ENCODE data around the gene ST6GALNAC1. TPM values are rescaled to one million over a fixed set of nuclear protein-coding genes. Genes with fewer than 3 reads are reported as not detected.

The ST6GALNAC1 gene
- total RNA-seq, 1 experiment from 2014 or later, result not detected

GRCh38 chr17:76581515-76581914 is 62.0 kb downstream of the ST6GALNAC1 start:
- Histone ChIP-seq H3K27ac (ENCODE audit: low read depth, low read length, poor library complexity, severe bottlenecking) (no peak overlapping the region), H3K4me3 (ENCODE audit: low read depth, low read length, poor library complexity, severe bottlenecking) (no peak overlapping the region)

DNA sequence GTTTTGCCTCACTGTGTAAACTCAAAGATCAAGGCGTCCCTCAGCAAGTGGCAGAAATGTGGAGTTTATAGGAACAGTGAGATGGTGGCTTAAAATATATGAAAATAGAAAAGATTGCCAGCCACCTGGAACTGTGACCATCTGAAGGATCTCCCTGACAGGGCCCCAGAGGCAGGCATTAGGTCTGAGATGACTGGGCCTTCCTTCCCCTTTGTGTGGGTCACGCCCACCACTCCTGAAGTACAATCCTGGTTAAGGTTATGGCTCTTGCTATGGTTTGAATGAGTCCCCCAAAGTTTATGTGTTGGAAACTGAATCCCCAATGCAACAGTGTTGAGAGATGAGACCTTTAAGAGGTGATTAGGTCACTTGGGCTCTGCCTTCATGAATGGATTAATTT is 64.3 kb downstream of the ST6GALNAC1 start:
- CTCF ChIA-PET, result no interaction called here
- TF ChIP-seq EZH2 (IDR thresholded peaks at IDR 0.05; ENCODE audit: borderline replicate concordance, low read depth, low read length, poor library complexity, severe bottlenecking) (no peak), CTCF (conservative IDR thresholded peaks at IDR 0.05; ENCODE audit: low read depth, low read length) (no peak)
- no peak for DNase-seq (ENCODE audit: low spot score)
- no TSS peak for BruUV-seq (replicated peaks)
- Histone ChIP-seq H3K27ac (ENCODE audit: low read depth, low read length, poor library complexity, severe bottlenecking) (no peak overlapping the region), H3K27me3 (replicated peaks; ENCODE audit: insufficient read depth, low read depth, low read length, poor library complexity) (peaks cover 2% of the 10 kb centered on the region), H3K4me1 (ENCODE audit: insufficient read depth, low read length, poor library complexity, severe bottlenecking) (no peaks in the 10 kb centered on the region), H3K4me3 (ENCODE audit: low read depth, low read length, poor library complexity, severe bottlenecking) (no peak overlapping the region), H3K36me3 (ENCODE audit: insufficient read depth, low read length, poor library complexity, severe bottlenecking) (no peaks in the 10 kb centered on the region), H3K9me3 (ENCODE audit: low read depth, low read length, poor library complexity, severe bottlenecking) (no peaks in the 10 kb centered on the region)
- intact Hi-C loops (cut with micrococcal nuclease; ENCODE audit: unreplicated experiment), result no loop called here
- POLR2A ChIA-PET (ENCODE audit: low non-redundant PET), result no interaction called here

More at GRCh38 chr17:76581515-76581914, 62.0 kb downstream of the ST6GALNAC1 start:
- POLR2A ChIA-PET (ENCODE audit: low non-redundant PET), result no interaction called here
- peaks cover 8% of the 10 kb centered on the region for H3K4me1 ChIP-seq (ENCODE audit: insufficient read depth, low read length, poor library complexity, severe bottlenecking)
- no peaks in the 10 kb centered on the region for H3K36me3 ChIP-seq (ENCODE audit: insufficient read depth, low read length, poor library complexity, severe bottlenecking)
- TF ChIP-seq EZH2 (IDR thresholded peaks at IDR 0.05; ENCODE audit: borderline replicate concordance, low read depth, low read length, poor library complexity, severe bottlenecking) (no peak), CTCF (conservative IDR thresholded peaks at IDR 0.05; ENCODE audit: low read depth, low read length) (no peak)
- H3K27me3 ChIP-seq (replicated peaks; ENCODE audit: insufficient read depth, low read depth, low read length, poor library complexity), result peaks cover 23% of the 10 kb centered on the region
- no peaks in the 10 kb centered on the region for H3K9me3 ChIP-seq (ENCODE audit: low read depth, low read length, poor library complexity, severe bottlenecking)
- no TSS peak for BruUV-seq (replicated peaks)
- intact Hi-C loops (cut with micrococcal nuclease; ENCODE audit: unreplicated experiment), result no loop called here
- CTCF ChIA-PET, result interaction anchor here (0.6 kb wide), 1 partner anchor 1949 kb away, joined by 3 read pairs; no protein-coding TSS in a partner anchor
- no peak for DNase-seq (ENCODE audit: low spot score)

DNA sequence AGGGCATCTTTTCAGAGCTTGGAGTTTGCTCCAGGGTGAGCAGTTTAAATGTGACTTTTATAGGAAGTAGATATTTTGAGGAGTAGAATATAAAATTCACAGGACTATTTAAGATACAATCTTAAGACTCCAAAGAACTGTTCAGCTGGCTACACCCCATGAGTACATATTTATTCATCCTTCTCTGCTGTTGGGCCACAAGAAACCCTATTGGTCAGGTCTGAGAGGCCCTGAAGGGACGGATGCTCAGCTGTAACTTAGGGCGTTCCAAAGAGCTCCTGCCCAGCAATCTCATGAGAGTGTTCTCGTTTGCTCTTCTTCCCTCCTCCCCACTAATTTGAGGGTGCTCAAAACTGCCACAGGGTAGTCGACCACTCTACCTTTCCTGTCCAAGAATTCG is 65.2 kb downstream of the ST6GALNAC1 start:
- Histone ChIP-seq H3K4me3 (ENCODE audit: low read depth, low read length, poor library complexity, severe bottlenecking) (no peak overlapping the region), H3K9me3 (ENCODE audit: low read depth, low read length, poor library complexity, severe bottlenecking) (no peaks in the 10 kb centered on the region), H3K36me3 (ENCODE audit: insufficient read depth, low read length, poor library complexity, severe bottlenecking) (no peaks in the 10 kb centered on the region), H3K27me3 (replicated peaks; ENCODE audit: insufficient read depth, low read depth, low read length, poor library complexity) (no peaks in the 10 kb centered on the region), H3K4me1 (ENCODE audit: insufficient read depth, low read length, poor library complexity, severe bottlenecking) (no peaks in the 10 kb centered on the region), H3K27ac (ENCODE audit: low read depth, low read length, poor library complexity, severe bottlenecking) (no peak overlapping the region)
- POLR2A ChIA-PET (ENCODE audit: low non-redundant PET), result no interaction called here
- no peak for TF ChIP-seq CTCF (conservative IDR thresholded peaks at IDR 0.05; ENCODE audit: low read depth, low read length)
- TF ChIP-seq EZH2 (IDR thresholded peaks at IDR 0.05; ENCODE audit: borderline replicate concordance, low read depth, low read length, poor library complexity, severe bottlenecking), result no peak
- CTCF ChIA-PET, result no interaction called here
- intact Hi-C loops (cut with micrococcal nuclease; ENCODE audit: unreplicated experiment), result no loop called here
- BruUV-seq (replicated peaks), result no TSS peak
- no peak for DNase-seq (ENCODE audit: low spot score)

Measured in A673 (cell line).